NCI-H2107 treated with DMSO at 0.1 percent for 48 hours (cell line): Measurements from ENCODE around the gene FKBP5.
"Not testable (repeated sequence)": the region's sequence is repeated elsewhere in the genome, so short reads cannot be mapped to it uniquely, and the experiment has no call there.

Experiments
- DNase-seq: peaks from one replicate; lab custom pipeline; 2025; ENCODE audit not compliant: unreplicated experiment; lab: John Stamatoyannopoulos, UW

FKBP5 gene

GRCh38 chr6:35622283-35622682, 66.4 kb downstream of the FKBP5 start:
- DNase-seq: no peak

GRCh38 chr6:35620706-35621105, 68.0 kb downstream of the FKBP5 start:
- DNase-seq: no peak

- no peak for DNase-seq
Observed at GRCh38 chr6:35613762-35614161, 75.0 kb downstream of the FKBP5 start.

- DNase-seq: no peak
Observed at GRCh38 chr6:35611240-35611639, 77.5 kb downstream of the FKBP5 start.

- DNase-seq: no peak
Observed at GRCh38 chr6:35610830-35611229, 77.9 kb downstream of the FKBP5 start.

GRCh38 chr6:35609588-35609987, 79.1 kb downstream of the FKBP5 start:
- no peak for DNase-seq

- no peak for DNase-seq
Observed at GRCh38 chr6:35607517-35608233, 81.0 kb downstream of the FKBP5 start.

GRCh38 chr6:35605600-35605999, 83.1 kb downstream of the FKBP5 start:
- no peak for DNase-seq

- no peak for DNase-seq
Observed at GRCh38 chr6:35603326-35604202, 85.2 kb downstream of the FKBP5 start.

GRCh38 chr6:35602133-35602946, 86.4 kb downstream of the FKBP5 start:
- no peak for DNase-seq

- DNase-seq: peak; percentile 6
Observed at GRCh38 chr6:35601331-35602132, 87.2 kb downstream of the FKBP5 start.

- no peak for DNase-seq
Observed at GRCh38 chr6:35600659-35601125, 88.0 kb downstream of the FKBP5 start.

- no peak for DNase-seq
Observed at GRCh38 chr6:35599761-35600658, 88.7 kb downstream of the FKBP5 start.

GRCh38 chr6:35598621-35599020, 90.1 kb downstream of the FKBP5 start:
- not testable (repeated sequence) for DNase-seq

GRCh38 chr6:35596448-35597442, 92.0 kb downstream of the FKBP5 start:
- no peak for DNase-seq

- no peak for DNase-seq
Observed at GRCh38 chr6:35594503-35595186, 94.1 kb downstream of the FKBP5 start.

GRCh38 chr6:35592178-35592577, 96.5 kb downstream of the FKBP5 start:
- DNase-seq: no peak

- no peak for DNase-seq
Observed at GRCh38 chr6:35590622-35591066, 98.1 kb downstream of the FKBP5 start.
